ENCODE data around the gene EDN2. TPM values are rescaled to one million over a fixed set of nuclear protein-coding genes. Genes with fewer than 3 reads are reported as not detected.

The EDN2 gene
- polyA plus RNA-seq, 3 donors, result 2.1 to 4.0 (median 3.1) TPM

DNA sequence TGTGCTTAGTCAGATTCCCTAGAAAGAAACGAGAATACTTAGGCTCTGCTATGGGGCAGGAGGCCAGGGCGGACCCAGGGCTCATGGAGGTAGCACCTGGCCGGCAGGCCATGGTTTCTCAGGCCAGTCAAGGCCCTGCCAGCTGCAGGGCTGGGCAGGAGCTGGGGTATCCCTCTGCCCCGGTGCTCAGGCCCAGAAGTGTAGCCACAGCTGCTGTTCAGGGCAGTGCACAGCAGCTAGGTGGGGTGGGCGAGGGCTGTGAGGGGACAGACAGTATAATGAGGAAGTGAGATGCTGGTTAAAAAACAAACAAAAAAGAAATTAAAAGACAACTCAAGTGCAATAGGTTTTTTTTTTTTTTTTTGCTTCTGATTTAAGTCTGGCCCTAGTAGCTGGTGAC lies 34.0 kb upstream of the EDN2 start:
- DNase-seq (ENCODE audit: low read depth in 3 of 3, low spot score in 2 of 3), result no peak

DNA sequence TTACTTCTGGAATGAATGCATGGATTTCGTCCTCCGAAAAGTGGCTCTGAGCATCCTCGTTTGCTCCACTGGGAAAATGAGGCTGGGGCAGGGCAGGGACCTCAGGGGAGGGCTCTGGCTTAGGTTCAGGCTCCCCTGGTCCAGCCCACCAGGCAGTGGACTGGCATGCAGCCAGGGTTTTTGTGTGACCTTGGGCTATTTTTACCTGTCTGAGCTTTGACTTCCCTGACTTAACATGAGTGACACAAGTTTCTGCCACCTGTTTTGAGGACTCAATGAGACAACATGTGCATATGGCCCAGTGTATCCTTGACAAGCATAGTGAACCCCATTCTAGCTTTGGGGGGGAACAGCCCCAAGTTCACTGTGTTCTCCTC lies 32.6 kb upstream of the EDN2 start:
- DNase-seq (ENCODE audit: low read depth in 3 of 3, low spot score in 2 of 3), result no peak

DNA sequence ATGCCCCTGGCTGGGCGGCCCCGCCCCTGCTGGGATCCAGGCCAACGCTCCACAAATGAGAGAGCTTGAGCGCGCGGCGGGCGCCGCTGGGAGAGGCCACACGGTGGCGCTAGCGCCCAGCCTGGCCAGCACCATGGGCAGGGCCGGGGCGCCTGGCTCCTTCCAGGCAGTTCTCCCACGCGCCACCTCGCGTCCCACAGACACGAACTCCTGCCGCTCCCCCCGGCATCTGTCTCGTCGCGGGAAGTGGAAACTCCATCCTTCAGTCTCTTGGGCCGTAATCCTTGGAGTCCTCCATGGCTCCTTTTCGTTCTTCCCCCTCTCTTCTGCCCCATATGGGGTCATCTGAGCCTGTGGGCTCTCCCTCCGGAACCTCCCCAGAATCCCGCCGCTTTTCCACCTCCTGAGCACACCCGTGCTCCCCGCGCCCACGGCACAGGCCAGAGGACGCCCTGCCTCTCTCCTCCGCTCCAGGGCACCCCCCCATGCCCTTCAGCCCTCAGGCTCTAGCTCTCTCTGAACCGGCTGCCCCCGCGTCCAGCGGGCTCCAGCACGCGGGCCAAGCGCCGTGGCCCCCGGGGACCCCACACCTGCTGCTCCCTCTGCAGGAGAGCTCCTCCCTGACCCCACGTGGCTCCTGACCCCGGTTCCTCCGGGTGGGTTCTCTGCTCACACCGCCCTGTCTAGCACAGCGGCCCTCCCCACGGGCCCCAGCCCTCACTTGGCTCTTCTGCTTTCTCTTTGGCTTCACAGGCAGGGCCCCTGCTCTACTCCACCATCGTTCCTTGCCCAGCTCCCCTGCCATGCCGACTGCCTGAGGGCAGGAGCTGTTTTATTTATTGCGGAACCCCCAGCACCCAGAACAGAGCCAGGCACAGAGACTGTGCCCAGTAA lies 31.9 kb upstream of the EDN2 start:
- peak; percentile 86 to 89 (median 86) for DNase-seq (ENCODE audit: low read depth in 3 of 3, low spot score in 2 of 3)

DNA sequence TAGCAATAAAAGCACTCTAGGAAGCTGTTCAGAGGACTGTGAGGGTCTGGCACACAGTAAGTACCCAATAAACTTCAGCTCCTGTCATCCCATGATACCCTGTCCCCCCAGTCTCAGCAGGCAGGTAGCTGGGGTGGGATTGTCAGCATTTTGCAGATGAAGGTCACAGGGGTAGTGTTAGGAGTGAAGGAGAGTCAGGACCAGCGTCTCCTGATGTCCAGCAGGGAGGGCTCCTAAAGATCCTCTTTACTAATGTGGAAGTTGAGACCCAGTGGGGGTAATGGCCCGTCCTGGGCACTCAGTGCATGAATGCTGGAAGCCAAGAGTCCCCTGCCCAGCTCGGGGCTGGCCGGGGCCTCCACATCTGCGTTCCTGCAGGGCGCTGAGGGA lies 31.3 kb upstream of the EDN2 start:
- DNase-seq (ENCODE audit: low read depth in 3 of 3, low spot score in 2 of 3), result no peak

DNA sequence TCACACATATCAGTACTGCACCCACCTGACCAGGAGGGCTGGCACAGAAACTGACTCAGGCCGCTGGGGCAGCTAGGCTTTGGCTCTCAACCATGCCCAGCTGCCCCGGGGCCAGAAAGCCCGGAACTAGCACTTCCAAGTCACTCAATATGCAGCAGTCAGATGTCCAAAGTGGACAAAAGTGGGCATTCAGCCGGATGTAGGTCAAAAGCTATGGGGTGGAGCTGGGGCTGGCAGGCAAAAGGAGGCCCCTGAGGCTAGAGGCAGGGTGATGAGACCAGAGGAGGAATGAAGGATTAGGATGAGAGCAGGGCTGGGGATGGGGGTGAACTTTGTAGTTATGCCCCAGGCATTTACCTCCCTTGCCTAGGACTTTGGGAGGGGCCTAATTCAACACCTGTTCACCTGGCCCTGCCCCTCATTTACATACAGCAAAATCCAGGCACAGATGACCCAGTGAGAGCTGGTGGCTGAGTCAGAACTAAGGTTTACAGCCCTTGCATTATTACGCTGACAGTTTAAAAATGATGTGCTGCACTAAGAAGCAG lies 30.7 kb upstream of the EDN2 start:
- no peak for DNase-seq (ENCODE audit: low read depth in 3 of 3, low spot score in 2 of 3)

DNA sequence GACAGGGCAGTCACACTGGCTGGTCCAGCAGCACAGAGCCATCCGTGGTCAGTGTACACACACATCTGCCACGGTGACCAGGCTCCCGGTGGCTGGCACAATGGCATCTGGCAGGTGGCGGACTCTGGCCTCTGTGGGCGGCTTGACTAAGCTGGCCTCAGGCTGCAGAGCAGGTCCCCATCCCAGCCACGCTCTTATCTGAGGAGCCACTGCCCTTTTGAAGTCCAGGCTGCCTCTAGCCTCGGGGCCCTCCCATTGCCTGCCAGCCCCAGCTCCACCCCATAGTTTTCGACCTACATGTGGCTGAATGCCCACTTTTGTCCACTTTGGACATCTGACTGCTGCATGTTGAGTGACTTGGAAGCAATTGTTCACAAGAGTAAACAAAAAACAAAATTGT lies 29.9 kb upstream of the EDN2 start:
- no peak for DNase-seq (ENCODE audit: low read depth in 3 of 3, low spot score in 2 of 3)

DNA sequence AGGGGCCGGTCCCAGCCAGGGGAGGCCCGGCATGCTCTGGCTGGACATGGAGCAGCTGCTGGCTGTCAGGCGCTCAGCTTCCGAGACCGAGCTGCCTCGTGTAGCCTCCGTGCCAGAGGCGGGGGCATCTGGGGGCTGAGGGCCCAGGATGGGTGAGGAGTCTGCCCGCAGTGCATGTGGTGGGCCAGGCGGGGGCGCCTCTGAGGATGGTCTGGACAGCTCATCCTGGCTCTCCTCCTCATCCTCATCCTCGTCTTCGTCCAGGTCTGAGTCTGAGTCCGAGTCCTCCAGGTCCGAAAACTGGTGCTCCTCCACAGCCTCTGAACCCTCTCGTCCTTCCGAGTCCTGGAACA lies 28.9 kb upstream of the EDN2 start:
- no peak for DNase-seq (ENCODE audit: low read depth in 3 of 3, low spot score in 2 of 3)

DNA sequence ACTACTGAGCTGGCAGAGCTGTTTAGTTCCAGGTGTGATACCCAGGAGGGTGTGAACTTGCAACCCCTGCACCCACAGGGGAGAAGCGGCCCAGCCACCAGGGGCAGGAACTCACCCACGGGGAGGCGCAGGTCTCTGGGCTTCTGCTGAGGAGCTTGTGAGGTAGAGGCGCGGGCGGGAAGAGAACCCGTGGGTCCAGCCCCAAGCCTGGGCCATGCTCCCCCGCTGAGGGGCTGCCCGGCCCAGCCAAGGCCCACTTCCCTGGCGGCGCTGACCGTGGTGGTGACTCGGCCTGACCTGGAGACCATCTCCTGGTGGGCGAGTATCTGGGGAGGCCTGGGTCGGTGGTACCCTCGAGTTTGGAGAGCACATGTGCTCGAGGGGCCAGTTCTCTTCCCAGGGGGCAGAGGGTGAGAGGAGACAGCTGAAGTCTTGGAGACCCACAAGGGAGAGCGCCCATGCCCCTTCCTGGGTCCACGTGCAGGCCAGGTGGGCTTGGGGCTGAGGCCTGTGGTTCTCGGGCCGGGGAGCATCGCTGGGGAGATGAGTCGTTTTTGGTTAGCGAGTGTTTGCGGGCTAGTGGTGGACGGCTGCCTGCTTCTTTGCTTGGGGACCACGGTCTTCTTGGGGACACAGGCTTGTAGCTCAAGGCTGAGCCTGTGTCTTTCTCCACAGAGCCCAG lies 28.4 kb upstream of the EDN2 start:
- DNase-seq (ENCODE audit: low read depth in 3 of 3, low spot score in 2 of 3), result no peak

DNA sequence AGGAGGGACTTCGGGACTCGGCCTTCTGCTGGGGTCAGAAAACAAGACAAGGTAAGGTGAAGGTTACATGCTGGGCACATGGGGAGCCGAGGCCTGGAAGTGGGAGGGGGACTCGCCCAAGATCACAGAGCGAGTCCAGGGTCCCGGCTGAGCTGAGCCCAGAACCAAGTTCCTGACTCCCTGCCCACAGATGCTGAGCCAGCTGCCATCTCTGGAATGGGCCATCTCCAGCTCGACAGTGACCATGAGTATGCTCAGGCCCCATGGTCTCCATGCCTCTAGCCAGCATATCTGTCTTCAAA lies 26.7 kb upstream of the EDN2 start:
- no peak for DNase-seq (ENCODE audit: low read depth in 3 of 3, low spot score in 2 of 3)

DNA sequence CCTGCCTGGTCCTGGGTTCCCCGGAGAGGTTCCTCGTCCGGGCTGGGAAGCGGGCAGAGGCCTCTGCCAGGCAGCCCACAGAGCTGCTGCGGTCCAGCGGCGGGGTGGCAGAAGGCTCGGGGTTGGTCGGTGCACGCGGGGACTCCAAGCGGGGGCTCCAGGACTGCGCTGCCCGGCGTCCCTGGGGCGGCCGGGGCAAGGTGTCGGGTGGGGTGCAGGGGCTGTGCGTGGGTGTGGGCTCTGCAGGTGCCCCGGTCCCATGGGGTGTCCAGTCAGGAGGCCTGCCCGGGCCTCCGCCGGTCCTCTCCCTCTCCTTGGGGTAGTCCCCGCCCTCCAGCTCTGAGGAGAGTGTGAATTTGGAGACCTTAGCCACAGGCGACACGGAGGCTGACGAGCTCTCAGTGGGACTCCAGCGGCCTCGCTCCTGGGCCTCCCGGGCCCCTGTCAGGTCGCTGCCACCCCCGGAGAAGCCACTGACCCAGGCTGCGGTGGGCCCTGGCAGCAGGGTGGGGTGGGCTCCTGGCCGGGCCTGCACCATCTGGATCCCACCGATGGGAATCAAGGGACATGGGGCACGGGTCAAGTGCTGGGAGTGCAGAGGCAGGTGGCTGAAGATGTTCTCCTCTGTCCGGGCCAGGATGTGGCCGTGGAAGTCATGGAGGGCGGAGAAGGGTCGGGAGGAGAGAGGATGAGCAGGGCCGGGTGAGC lies 26.2 kb upstream of the EDN2 start:
- DNase-seq (ENCODE audit: low read depth in 3 of 3, low spot score in 2 of 3), result no peak

DNA sequence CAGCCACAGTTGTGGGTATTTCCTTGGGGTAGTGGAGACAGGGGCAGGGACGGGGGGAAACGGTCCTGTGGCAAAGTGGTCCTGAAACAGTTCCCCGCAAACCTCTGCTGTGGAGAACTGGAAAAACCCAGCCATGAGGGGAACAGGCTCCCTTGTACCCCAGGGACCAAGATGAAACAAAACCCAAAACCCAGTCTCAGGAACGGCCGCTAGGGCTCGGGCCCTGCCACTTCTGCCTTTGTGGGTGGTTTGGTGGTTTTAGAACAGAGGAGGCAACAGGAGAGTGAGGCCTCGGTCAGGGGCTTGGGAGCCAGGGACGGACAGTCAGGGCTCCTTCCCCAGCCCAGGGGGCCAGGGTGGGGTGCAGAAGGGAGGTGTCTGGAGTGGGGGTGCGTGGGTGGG lies 24.8 kb upstream of the EDN2 start:
- DNase-seq (ENCODE audit: low read depth in 3 of 3, low spot score in 2 of 3), result no peak

DNA sequence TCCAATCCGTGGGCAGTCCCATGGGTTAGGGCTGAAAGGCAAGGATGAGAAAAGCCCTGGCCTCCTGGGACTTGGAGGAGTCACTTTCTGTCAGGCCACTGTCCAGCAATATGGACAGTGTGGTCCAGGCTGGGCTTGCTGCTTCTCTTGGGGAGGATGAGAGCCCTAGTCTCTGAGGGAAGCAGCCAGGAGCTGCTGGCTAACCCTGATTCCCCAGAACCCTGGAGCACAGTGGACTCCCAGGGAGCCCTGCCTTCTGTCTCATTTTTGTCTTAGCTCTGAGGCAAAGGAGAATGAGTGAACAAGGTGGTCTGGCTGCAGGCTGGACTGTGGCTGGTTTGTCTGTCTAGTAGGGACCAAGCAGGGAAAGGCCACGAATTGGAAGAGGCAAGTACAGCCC lies 23.8 kb upstream of the EDN2 start:
- DNase-seq (ENCODE audit: low read depth in 3 of 3, low spot score in 2 of 3), result no peak

DNA sequence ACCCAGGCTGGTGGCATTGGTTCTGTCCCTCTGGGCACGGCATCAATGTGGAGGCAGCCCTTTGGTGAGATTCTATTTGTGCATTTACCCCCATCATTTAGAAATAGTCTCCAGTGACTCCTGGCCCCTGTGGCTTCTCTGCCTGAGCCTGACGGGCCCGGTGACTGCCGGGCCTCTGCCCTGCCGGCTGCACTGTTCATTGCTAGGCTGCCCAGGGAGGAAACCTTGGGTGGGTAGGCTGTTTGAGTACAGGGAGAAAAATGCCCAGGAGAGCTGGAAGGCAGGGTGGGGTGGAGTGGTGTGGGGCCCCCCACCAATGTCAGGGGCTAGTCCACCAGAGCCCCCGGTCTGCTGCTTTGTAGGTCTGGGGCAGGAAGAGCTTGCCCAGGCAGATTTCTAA lies 23.4 kb upstream of the EDN2 start:
- no peak for DNase-seq (ENCODE audit: low read depth in 3 of 3, low spot score in 2 of 3)

DNA sequence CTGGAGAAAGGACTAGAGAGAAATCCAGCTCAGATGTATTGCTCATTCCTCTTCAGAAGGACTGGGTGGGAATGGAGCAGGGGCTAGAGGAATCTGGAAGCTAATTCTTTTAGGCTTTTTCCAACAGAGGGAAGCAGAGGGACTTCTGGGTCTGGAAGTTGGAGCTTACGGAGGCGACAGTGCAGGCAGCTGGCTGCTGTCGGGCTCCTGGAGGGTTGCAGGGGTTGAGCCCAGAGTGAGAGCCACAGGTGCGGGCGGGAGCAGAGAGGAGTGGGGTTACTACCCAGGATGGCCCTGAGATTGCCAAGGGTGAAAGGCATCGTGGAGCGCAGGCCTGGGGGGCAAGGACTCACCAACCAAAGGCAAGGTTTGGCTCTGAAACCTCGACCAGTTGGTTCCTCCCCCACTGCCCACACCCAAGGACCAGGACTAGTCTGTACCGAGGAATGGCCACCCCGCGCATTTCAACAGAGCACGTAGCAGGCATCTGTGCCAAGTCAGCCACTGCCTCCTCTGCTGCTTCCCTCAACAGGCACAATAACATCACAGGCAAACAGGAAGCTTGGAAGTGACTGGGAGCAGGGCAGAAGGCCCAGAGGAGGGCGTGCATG lies 22.7 kb upstream of the EDN2 start:
- no peak for DNase-seq (ENCODE audit: low read depth in 3 of 3, low spot score in 2 of 3)

DNA sequence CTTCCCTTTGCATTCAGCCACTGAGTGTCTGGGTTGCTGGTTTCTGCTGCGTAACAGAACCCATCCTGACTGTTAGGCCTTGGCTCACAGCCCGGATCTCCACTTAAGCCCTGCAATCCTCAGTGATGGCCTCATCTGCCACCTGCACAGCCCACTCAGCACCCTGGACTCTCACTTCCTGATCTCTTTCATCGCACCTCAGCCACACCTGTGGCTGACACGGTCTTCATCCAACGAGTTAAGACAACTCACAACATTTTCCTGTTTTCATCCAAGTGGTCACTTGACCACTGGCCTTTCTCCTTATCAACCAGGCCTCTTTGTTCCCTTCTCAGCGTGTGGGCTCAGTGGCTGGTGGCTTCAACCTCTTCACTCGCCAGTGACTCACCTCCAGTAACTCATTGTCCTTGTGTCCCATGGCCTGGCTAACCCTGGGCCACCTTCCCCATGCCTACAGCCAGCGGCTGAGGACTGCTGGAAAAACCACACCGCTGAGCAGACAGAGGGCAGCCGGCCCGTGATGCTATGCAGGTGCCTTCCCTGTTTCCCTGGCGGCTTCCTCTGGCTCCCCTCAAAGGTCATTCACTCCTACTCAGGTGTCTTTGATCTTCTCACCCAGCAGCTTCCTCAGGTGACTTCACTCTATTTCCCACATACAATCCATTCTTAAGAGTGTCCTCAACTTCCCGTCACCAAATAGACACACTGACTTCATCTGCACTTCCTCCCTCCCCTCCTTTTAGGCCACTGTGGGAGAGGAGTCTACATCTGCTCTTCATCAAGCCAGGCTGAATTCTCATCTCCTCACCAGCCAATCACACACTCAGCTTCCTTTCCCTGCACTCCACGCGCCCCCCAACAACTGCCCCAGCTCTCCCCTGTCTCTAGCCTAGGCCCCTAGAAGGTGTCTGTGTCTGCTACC lies 19.9 kb upstream of the EDN2 start:
- DNase-seq (ENCODE audit: low read depth in 3 of 3, low spot score in 2 of 3), result no peak

DNA sequence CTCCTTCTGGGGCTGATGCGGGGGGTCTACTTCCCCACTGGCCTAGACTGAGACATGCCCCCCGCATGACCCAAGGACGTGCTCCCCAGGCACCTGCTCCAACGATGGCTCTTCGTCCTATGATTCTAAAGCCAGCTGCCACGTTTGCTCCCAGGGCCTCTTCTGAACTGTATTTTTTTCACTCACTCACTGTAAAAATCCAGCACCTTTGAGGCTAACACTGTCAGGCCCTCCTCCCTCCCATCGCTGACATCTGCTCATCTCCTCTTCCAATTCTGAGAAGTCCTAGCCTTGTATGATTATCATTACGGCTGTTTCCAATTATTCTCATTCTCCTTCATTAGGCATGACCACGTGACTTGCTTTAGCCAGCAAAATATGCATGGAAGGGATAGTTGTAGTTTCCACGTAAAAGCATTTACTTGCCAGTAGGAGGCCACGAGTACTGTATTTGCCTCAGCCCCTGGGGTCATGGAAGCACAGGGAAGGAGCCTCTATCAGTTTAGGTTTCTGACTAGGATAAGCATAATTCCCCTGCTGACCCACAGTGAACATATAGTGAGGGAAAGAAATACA lies 19.1 kb upstream of the EDN2 start:
- no peak for DNase-seq (ENCODE audit: low read depth in 3 of 3, low spot score in 2 of 3)

DNA sequence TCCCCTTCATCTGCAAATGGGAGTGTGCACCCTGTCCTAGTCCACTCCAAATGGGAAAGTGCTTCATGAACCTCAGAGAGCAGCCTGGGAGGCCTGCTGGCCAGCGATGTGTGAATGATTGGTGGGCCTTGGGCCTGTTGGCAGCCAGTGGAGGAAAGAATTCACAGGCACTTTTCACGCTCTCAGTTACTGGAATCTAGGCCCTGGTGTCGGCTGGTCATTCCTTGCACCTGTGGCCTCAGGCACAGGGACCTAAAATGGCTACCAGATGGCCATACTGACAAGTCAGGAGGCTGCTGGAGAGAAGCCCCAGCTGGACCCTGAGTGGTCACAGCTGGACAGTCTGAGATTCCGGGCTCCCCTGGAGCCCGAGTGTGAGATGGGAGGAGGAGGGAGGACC lies 18.4 kb upstream of the EDN2 start:
- no peak for DNase-seq (ENCODE audit: low read depth in 3 of 3, low spot score in 2 of 3)

DNA sequence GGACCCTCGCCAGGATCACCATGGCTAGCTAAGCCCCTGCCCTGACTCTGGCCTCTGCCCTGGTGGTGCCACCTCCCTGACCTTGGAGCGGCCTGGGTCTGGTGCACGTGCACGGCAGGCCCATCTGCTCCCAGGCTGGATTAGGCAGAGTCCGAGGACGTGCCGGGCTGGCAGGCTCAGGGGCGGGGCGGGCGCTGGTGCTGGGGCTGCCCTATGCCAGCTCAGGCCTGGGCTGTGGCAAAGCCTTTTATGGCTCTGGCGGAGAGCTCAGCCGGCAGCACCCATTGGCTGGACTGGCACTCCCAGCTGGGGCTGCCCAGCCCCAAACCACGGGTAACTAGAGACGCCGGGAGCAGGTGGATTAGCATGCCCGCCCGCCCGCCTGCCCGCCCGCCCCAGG lies 17.1 kb upstream of the EDN2 start:
- DNase-seq (ENCODE audit: low read depth in 3 of 3, low spot score in 2 of 3), result no peak

DNA sequence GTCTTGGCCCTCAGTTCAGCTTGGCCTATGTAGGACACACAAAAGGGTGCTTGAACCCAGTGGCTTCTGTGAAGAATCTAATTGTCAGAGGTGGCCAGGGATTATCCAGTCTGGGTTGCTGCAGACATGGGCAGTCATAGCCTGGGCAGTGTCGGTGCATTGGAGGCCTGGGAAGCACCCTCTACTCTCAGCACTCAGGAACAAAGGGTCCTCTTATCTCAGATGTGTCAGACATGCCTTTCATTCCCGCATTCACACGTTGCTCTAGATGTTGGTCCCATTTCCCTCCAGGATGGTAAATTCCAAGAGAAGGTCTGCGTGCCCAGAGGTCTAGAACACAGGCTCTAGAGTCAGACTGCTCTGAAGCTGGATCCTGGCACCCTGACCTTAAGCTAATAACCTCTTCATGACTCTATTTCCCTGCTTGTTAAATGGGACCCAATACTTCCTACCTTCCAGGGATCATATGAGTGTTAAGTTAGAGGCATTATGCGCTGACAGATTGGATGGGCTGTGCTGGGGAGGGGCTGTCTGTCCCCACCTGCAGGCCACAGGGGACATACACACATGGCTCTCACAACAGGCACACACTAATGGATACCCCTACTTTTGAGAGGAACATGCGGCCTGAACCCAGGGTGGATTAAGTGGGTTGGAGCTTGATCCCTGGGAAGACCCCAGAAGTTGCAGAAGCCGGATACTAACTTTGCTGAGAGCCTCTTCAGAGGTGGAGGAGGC lies 16.5 kb upstream of the EDN2 start:
- no peak for DNase-seq (ENCODE audit: low read depth in 3 of 3, low spot score in 2 of 3)
